Ovary (tissue), 9 donors: ENCODE data around the gene SNCA. TPM values are rescaled to one million over a fixed set of nuclear protein-coding genes. Genes with fewer than 3 reads are reported as not detected.

ENCODE experiments used
- DNase-seq, 5 donors: peaks; one replicate each; pipeline ENCODE4 v3.0.0-alpha.2; 2019 to 2020
- H3K27ac ChIP-seq, 2 donors: fragments of 200-600 bp; one replicate each; pipeline versions ENCODE4 v1.5.1 to v1.8.0; 2019 to 2022
- H3K27me3 ChIP-seq: fragments of 200-600 bp; one replicate; pipeline ENCODE4 v1.8.0; 2022
- H3K36me3 ChIP-seq: fragments of 200-600 bp; sonication (generic); one replicate; pipeline ENCODE4 v1.5.1; 2019
- H3K4me1 ChIP-seq: one replicate; pipeline ENCODE4 v1.8.1; 2013; ENCODE audit warnings: mild to moderate bottlenecking, moderate library complexity; ENCODE audit not compliant: insufficient read depth
- H3K4me3 ChIP-seq: fragments of 200-600 bp; sonication (generic); one replicate; pipeline ENCODE4 v1.5.1; 2017
- H3K9me3 ChIP-seq, 2 donors: fragments of 200-600 bp in 1 of 2; sonication (generic) in 1 of 2; one replicate each; pipeline versions ENCODE4 v1.5.1 to v1.8.1; 2013 to 2019; ENCODE audit warnings: mild to moderate bottlenecking in 1 of 2, moderate library complexity in 1 of 2
- CTCF ChIP-seq, 3 donors: fragments of 450-650 bp in 2 of 3; fragments of 200-600 bp in 1 of 3; IDR thresholded peaks; one replicate each; pipeline versions ENCODE4 v1.5.1 to v1.8.0; 2016 to 2022; ENCODE audit warnings: antibody characterized with exemption in 3 of 3, mild to moderate bottlenecking in 1 of 3
- EP300 ChIP-seq: sonication (generic); formaldehyde crosslinking; IDR thresholded peaks from one replicate; pipeline ENCODE4 v1.6.1; 2017; ENCODE audit warnings: antibody characterized with exemption
- POLR2A ChIP-seq: fragments of 450-650 bp; IDR thresholded peaks from one replicate; pipeline ENCODE4 v1.6.1; 2017; ENCODE audit warnings: antibody characterized with exemption, mild to moderate bottlenecking, moderate library complexity
- WGBS, 3 donors: extraction: QIAGEN DNeasy Blood & Tissue Kit in 1 of 3; methylation state at CpG; one replicate each; pipeline versions ENCODE4 v1.1.5 to v1.1.7; 2013 to 2017; 5-methylcytosine and 5-hydroxymethylcytosine counted together
- intact Hi-C, 4 donors: fragments of 100-400 bp; cut with DNase I; formaldehyde crosslinking; loops; one replicate each; pipeline versions ENCODE4 v1.11.0 to v1.15.1; 2022 to 2023
- polyA plus RNA-seq, 2 donors: library from polyadenylated mRNA; stranded (reverse); fragments of 200-250 nt in 1 of 2; fragments of 350-450 nt in 1 of 2; fragmentation: Illumina TruSeq in 1 of 2; extraction: RNeasy Lipid Tissue Mini Kit (QIAGEN cat#74804) in 1 of 2; gene quantifications; one replicate each; pipeline ENCODE4 v1.2.3, GENCODE V29; 2013 to 2014
- total RNA-seq, 7 donors: library from RNA; depleted of rRNA in 2 of 7; stranded (reverse); fragments of >200 nt in 2 of 7; fragmentation: NEBNext Ultra II Directional in 3 of 7; extraction: Animal tissue kit (Norgen Biotek cat#: 25700) in 3 of 7; gene quantifications; one replicate each; pipeline versions ENCODE4 v1.1.0 to v1.2.4, GENCODE V29; 2016 to 2023
- donor health status: DM: no; HTN: no; CAD: no; lungs with moderate emphysema.
- donor health status: DM: no; HTN: no; CAD: no.
- donor health status: Bipolar disorder and iron deficiency.
- donor health status: DM: yes; HTN: yes; CAD: no.
- donor health status: DM: no; HTN: no; CAD: no.
- donor health status: DM: yes; HTN: yes; CAD: no.

The SNCA gene
- total and polyA plus RNA-seq, 9 donors, result 7.6 to 69.8 (median 24.4) TPM

GRCh38 chr4:89707467-89707866 is 129.5 kb downstream of the SNCA start:
- TF ChIP-seq POLR2A, result no peak
- Histone ChIP-seq H3K4me1 (peaks cover 10% of the 10 kb centered on the region), H3K27me3 (no peaks in the 10 kb centered on the region), H3K27ac (no peak overlapping the region), H3K4me3 (no peak overlapping the region), H3K36me3 (no peaks in the 10 kb centered on the region), H3K9me3 (no peaks in the 10 kb centered on the region)
- intact Hi-C loops, result no loop called here
- WGBS, 3 donors, result 95 to 97% (median 96%) methylated on average over 5 of the region's 5 CpGs
- no peak for DNase-seq

- TF ChIP-seq POLR2A (no peak), EP300 (no peak), CTCF (IDR thresholded peaks at IDR 0.05) (no peak)
- H3K36me3 ChIP-seq, result no peaks in the 10 kb centered on the region
- 82 to 95% (median 94%) methylated on average over 2 of the region's 2 CpGs for WGBS, 3 donors
- intact Hi-C loops, result no loop called here
- H3K27me3 ChIP-seq, result no peaks in the 10 kb centered on the region
- no peak overlapping the region for H3K27ac ChIP-seq
- H3K4me1 ChIP-seq, result peaks cover 8% of the 10 kb centered on the region
- H3K9me3 ChIP-seq, result no peaks in the 10 kb centered on the region
- DNase-seq, result no peak
- no peak overlapping the region for H3K4me3 ChIP-seq
Measured at GRCh38 chr4:89704651-89705395, 132.1 kb downstream of the SNCA start.

- no peaks in the 10 kb centered on the region for H3K36me3 ChIP-seq
- no peaks in the 10 kb centered on the region for H3K27me3 ChIP-seq
- intact Hi-C loops, result no loop called here
- peaks cover 3% of the 10 kb centered on the region for H3K4me1 ChIP-seq
- no peak overlapping the region for H3K27ac ChIP-seq
- no peak for DNase-seq
- no peak overlapping the region for H3K4me3 ChIP-seq
- WGBS, 3 donors, result 68 to 87% (median 87%) methylated on average over 6 of the region's 6 CpGs
- TF ChIP-seq EP300 (no peak), CTCF (IDR thresholded peaks at IDR 0.05) (no peak), POLR2A (no peak)
- no peaks in the 10 kb centered on the region for H3K9me3 ChIP-seq
Measured at GRCh38 chr4:89703829-89704590, 133.0 kb downstream of the SNCA start.

- no peaks in the 10 kb centered on the region for H3K9me3 ChIP-seq
- DNase-seq, result no peak
- intact Hi-C loops, result no loop called here
- H3K27ac ChIP-seq, result no peak overlapping the region
- TF ChIP-seq CTCF (IDR thresholded peaks at IDR 0.05) (no peak), EP300 (no peak), POLR2A (no peak)
- no peaks in the 10 kb centered on the region for H3K27me3 ChIP-seq
- no peaks in the 10 kb centered on the region for H3K4me1 ChIP-seq
- no peak overlapping the region for H3K4me3 ChIP-seq
- 76 to 94% (median 82%) methylated on average over 1 of the region's 1 CpG for WGBS, 3 donors
- no peaks in the 10 kb centered on the region for H3K36me3 ChIP-seq
Measured at GRCh38 chr4:89700766-89701423, 136.1 kb downstream of the SNCA start.
